GM12872 (cell line): Measurements from ENCODE around the gene IER3.

ENCODE experiments used
- CTCF ChIP-seq: IDR thresholded peaks from 3 replicates; pipeline ENCODE4 v1.5.1; 2011; ENCODE audit warnings: low read depth, mild to moderate bottlenecking, low read length, moderate library complexity; ENCODE audit not compliant: insufficient read depth

Gene IER3

GRCh38 chr6:30775104-30775503, 30.8 kb upstream of the IER3 start:
- no peak for TF ChIP-seq CTCF

- TF ChIP-seq CTCF = no peak
Measured at GRCh38 chr6:30774701-30775100, 30.4 kb upstream of the IER3 start.

GRCh38 chr6:30770592-30770991, 26.2 kb upstream of the IER3 start:
- TF ChIP-seq CTCF = no peak

GRCh38 chr6:30769853-30770524, 25.6 kb upstream of the IER3 start:
- no peak for TF ChIP-seq CTCF

GRCh38 chr6:30769088-30769852, 24.9 kb upstream of the IER3 start:
- TF ChIP-seq CTCF = no peak

- no peak for TF ChIP-seq CTCF
Measured at GRCh38 chr6:30768634-30769087, 24.3 kb upstream of the IER3 start.

GRCh38 chr6:30767944-30768301, 23.6 kb upstream of the IER3 start:
- TF ChIP-seq CTCF = no peak
